ENCODE data around the gene MSS51. TPM values are rescaled to one million over a fixed set of nuclear protein-coding genes. Genes with fewer than 3 reads are reported as not detected.

The MSS51 gene
- total RNA-seq, 4 donors from 2014 or later = 1.4 to 2.4 (median 2.0) TPM

- Histone ChIP-seq H3K9me3 (no peaks in the 10 kb centered on the region), H3K27ac (no peak overlapping the region), H3K36me3 (peaks cover 0 to 8% (median 3%) of the 10 kb centered on the region in 4 donors), H3K4me3 (no peak overlapping the region), H3K27me3 (no peaks in the 10 kb centered on the region), H3K4me1 (no peaks in the 10 kb centered on the region)
- no peak for DNase-seq
- WGBS, 2 donors (ENCODE audit: low coverage in 1 of 2) = 78 to 100% methylated on average over 1 of the region's 1 CpG
- TF ChIP-seq EP300 (IDR thresholded peaks at IDR 0.05; ENCODE audit: low read depth) = no peak
- no peak for TF ChIP-seq POLR2A (IDR thresholded peaks at IDR 0.05)
- no peak for TF ChIP-seq CTCF (IDR thresholded peaks at IDR 0.05)
- TF ChIP-seq POLR2AphosphoS5 (IDR thresholded peaks at IDR 0.05) = no peak
- intact Hi-C loops (cut with DNase I; ENCODE audit: low total_unique reads) (no loop called here), in situ Hi-C loops (cut with MboI; ENCODE audit: low pct_ligation_motif_present in 1 of 4, low pct_unique_long_range_greater_than_20kb in 1 of 4, low sequenced_read_pairs in 3 of 4) (no loop called here)
These were observed 6.4 kb upstream of the MSS51 start for GRCh38 chr10:73439605-73440312.

- no peak for TF ChIP-seq POLR2A (IDR thresholded peaks at IDR 0.05)
- TF ChIP-seq CTCF (IDR thresholded peaks at IDR 0.05) = no peak
- TF ChIP-seq EP300 (IDR thresholded peaks at IDR 0.05; ENCODE audit: low read depth) = no peak
- no peak for TF ChIP-seq POLR2AphosphoS5 (IDR thresholded peaks at IDR 0.05)
- Histone ChIP-seq H3K4me3 (no peak overlapping the region), H3K4me1 (no peaks in the 10 kb centered on the region), H3K27ac (no peak overlapping the region), H3K9me3 (no peaks in the 10 kb centered on the region), H3K27me3 (no peaks in the 10 kb centered on the region), H3K36me3 (peaks cover 0 to 8% (median 3%) of the 10 kb centered on the region in 4 donors)
- in situ Hi-C loops (cut with MboI; ENCODE audit: low pct_ligation_motif_present in 1 of 4, low pct_unique_long_range_greater_than_20kb in 1 of 4, low sequenced_read_pairs in 3 of 4) (no loop called here), intact Hi-C loops (cut with DNase I; ENCODE audit: low total_unique reads) (no loop called here)
- 100% methylated on average over 1 of the region's 1 CpG for WGBS, 2 donors (ENCODE audit: low coverage in 1 of 2)
- DNase-seq = no peak
These were observed 5.7 kb upstream of the MSS51 start for GRCh38 chr10:73439055-73439454.

GRCh38 chr10:73432646-73433537, 469 bp downstream of the MSS51 start:
- WGBS, 2 donors (ENCODE audit: low coverage in 1 of 2) = 75 to 78% methylated on average over 2 of the region's 2 CpGs
- DNase-seq = no peak
- no peaks in the 10 kb centered on the region for H3K9me3 ChIP-seq
- H3K27me3 ChIP-seq = no peaks in the 10 kb centered on the region
- TF ChIP-seq POLR2AphosphoS5 (IDR thresholded peaks at IDR 0.05) (no peak), POLR2A (IDR thresholded peaks at IDR 0.05) (no peak), CTCF (IDR thresholded peaks at IDR 0.05) (no peak)
- no peak overlapping the region for H3K4me3 ChIP-seq
- H3K36me3 ChIP-seq = peaks cover 0 to 2% (median 0%) of the 10 kb centered on the region in 4 donors
- no peaks in the 10 kb centered on the region for H3K4me1 ChIP-seq
- in situ Hi-C loops (cut with MboI; ENCODE audit: low pct_ligation_motif_present in 1 of 4, low pct_unique_long_range_greater_than_20kb in 1 of 4, low sequenced_read_pairs in 3 of 4) (no loop called here), intact Hi-C loops (cut with DNase I; ENCODE audit: low total_unique reads) (no loop called here)
- H3K27ac ChIP-seq = no peak overlapping the region

GRCh38 chr10:73426318-73426717, 7.0 kb downstream of the MSS51 start:
- no peaks in the 10 kb centered on the region for H3K9me3 ChIP-seq
- intact Hi-C loops (cut with DNase I; ENCODE audit: low total_unique reads) (no loop called here), in situ Hi-C loops (cut with MboI; ENCODE audit: low pct_ligation_motif_present in 1 of 4, low pct_unique_long_range_greater_than_20kb in 1 of 4, low sequenced_read_pairs in 3 of 4) (no loop called here)
- 89 to 99% methylated on average over 4 of the region's 4 CpGs for WGBS, 2 donors (ENCODE audit: low coverage in 1 of 2)
- no peaks in the 10 kb centered on the region for H3K27me3 ChIP-seq
- no peak for DNase-seq
- H3K27ac ChIP-seq = no peak overlapping the region
- TF ChIP-seq EP300 (IDR thresholded peaks at IDR 0.05; ENCODE audit: low read depth) = no peak
- no peak for TF ChIP-seq POLR2A (IDR thresholded peaks at IDR 0.05)
- no peak for TF ChIP-seq POLR2AphosphoS5 (IDR thresholded peaks at IDR 0.05)
- no peak for TF ChIP-seq CTCF (IDR thresholded peaks at IDR 0.05)
- H3K4me3 ChIP-seq = no peak overlapping the region
- no peaks in the 10 kb centered on the region for H3K4me1 ChIP-seq
- H3K36me3 ChIP-seq = peaks cover 0 to 34% (median 7%) of the 10 kb centered on the region in 4 donors

All from transverse colon (tissue), 4 donors.